H1 (cell line): ENCODE results near the gene TERF2IP. TPM values are rescaled to one million over a fixed set of nuclear protein-coding genes. Genes with fewer than 3 reads are reported as not detected.

Experiments
- CTCF ChIA-PET: fragments of 300-600 bp; sonication (Branson Sonifier 250); formaldehyde crosslinking; loops from one replicate; lab custom pipeline; 2021; ENCODE audit not compliant: partially characterized antibody; lab: Charles Lee
- POLR2A ChIA-PET: fragments of 300-600 bp; sonication (Branson Sonifier 250); formaldehyde crosslinking; loops from one replicate; lab custom pipeline; 2021; ENCODE audit warnings: inconsistent platforms; ENCODE audit not compliant: partially characterized antibody; lab: Charles Lee
- DNase-seq, 2 experiments: peaks; one replicate each; pipeline versions ENCODE4 v3.0.0 to v3.0.0-alpha.2; 2010 to 2022; ENCODE audit warnings: low spot score in 2 of 2, low read depth in 1 of 2, mixed read lengths in 1 of 2
- FAIRE-seq: peaks from 2 replicates; lab custom pipeline; 2011; peaks lifted over from hg19 to GRCh38; lab: Jason Lieb, UNC
- H2AFZ ChIP-seq: 2 replicates; pipeline ENCODE4 v1.8.1; 2012; ENCODE audit warnings: low read length, inconsistent platforms
- H2AK5ac ChIP-seq: 2 replicates; pipeline ENCODE4 v1.6.1; 2013; ENCODE audit warnings: low read depth, low read length
- H2BK120ac ChIP-seq: replicated peaks from 2 replicates; pipeline ENCODE3; 2013; ENCODE audit warnings: low read depth, low read length, inconsistent platforms
- H2BK12ac ChIP-seq: 2 replicates; pipeline ENCODE4 v1.6.1; 2013; ENCODE audit warnings: low read depth, low read length
- H2BK15ac ChIP-seq: 2 replicates; pipeline ENCODE4 v1.6.1; 2013; ENCODE audit warnings: low read length
- H2BK20ac ChIP-seq: 2 replicates; pipeline ENCODE4 v1.6.1; 2013; ENCODE audit warnings: low read length
- H2BK5ac ChIP-seq: 2 replicates; pipeline ENCODE4 v1.6.1; 2013; ENCODE audit warnings: low read depth, low read length
- H3K14ac ChIP-seq: 2 replicates; pipeline ENCODE4 v1.6.1; 2013; ENCODE audit warnings: inconsistent platforms; ENCODE audit not compliant: insufficient read length
- H3K18ac ChIP-seq: 2 replicates; pipeline ENCODE4 v1.6.1; 2013; ENCODE audit warnings: low read length; ENCODE audit errors: extremely low read depth
- H3K23ac ChIP-seq: 2 replicates; pipeline ENCODE4 v1.6.1; 2013; ENCODE audit warnings: inconsistent platforms; ENCODE audit not compliant: insufficient read length
- H3K23me2 ChIP-seq: 2 replicates; pipeline ENCODE4 v1.6.1; 2013; ENCODE audit warnings: low read depth, low read length
- H3K27ac ChIP-seq: 2 replicates; pipeline ENCODE4 v1.6.1; 2011; ENCODE audit warnings: low read depth, low read length, inconsistent platforms
- H3K27me3 ChIP-seq, 4 experiments: replicated peaks in 1 of 4; 1 replicate in 1 of 4; 2 replicates in 3 of 4; pipeline versions ENCODE4 v1.6.1 to v1.8.1; 2011 to 2013; ENCODE audit warnings: low read length in 3 of 4, mild to moderate bottlenecking in 3 of 4, inconsistent platforms in 2 of 4, mixed read lengths in 2 of 4, moderate library complexity in 1 of 4; ENCODE audit not compliant: control insufficient read depth in 3 of 4, insufficient read depth in 3 of 4; ENCODE audit errors: extremely low read depth in 1 of 4
- H3K36me3 ChIP-seq, 4 experiments: 2 replicates each; pipeline versions ENCODE4 v1.6.1 to v1.8.1; 2011 to 2013; ENCODE audit warnings: mild to moderate bottlenecking in 4 of 4, low read length in 3 of 4, moderate library complexity in 2 of 4, control low read depth in 1 of 4, inconsistent platforms in 1 of 4; ENCODE audit not compliant: insufficient read depth in 4 of 4, control insufficient read depth in 2 of 4
- H3K4ac ChIP-seq: replicated peaks from 2 replicates; pipeline ENCODE3; 2013; ENCODE audit warnings: low read length, low read depth, mixed read lengths, inconsistent platforms; ENCODE audit not compliant: insufficient read length
- H3K4me1 ChIP-seq, 4 experiments: replicated peaks in 1 of 4; 1 replicate in 1 of 4; 2 replicates in 3 of 4; pipeline versions ENCODE4 v1.6.1 to v1.8.1; 2011 to 2013; ENCODE audit warnings: low read length in 3 of 4, inconsistent platforms in 2 of 4, mixed read lengths in 1 of 4; ENCODE audit not compliant: insufficient read depth in 4 of 4, control insufficient read depth in 3 of 4
- H3K4me2 ChIP-seq, 2 experiments: 2 replicates each; pipeline versions ENCODE4 v1.6.1 to v1.8.1; 2011 to 2013; ENCODE audit warnings: low read depth in 2 of 2, low read length in 2 of 2, control low read depth in 1 of 2, inconsistent platforms in 1 of 2, mild to moderate bottlenecking in 1 of 2; ENCODE audit not compliant: insufficient read depth in 1 of 2
- H3K4me3 ChIP-seq, 4 experiments: fragments of 200-600, 300-600 bp in 1 of 4; sonication (generic), shearing (Covaris generic), sonication (Bioruptor Twin) in 1 of 4; 2 replicates each; pipeline versions ENCODE4 v1.5.1 to v1.8.1; 2011 to 2016; ENCODE audit warnings: low read length in 4 of 4, low read depth in 3 of 4, control low read depth in 2 of 4, inconsistent platforms in 2 of 4, mild to moderate bottlenecking in 2 of 4, mixed read lengths in 1 of 4, moderate library complexity in 1 of 4; ENCODE audit not compliant: insufficient read depth in 2 of 4; ENCODE audit errors: extremely low read depth in 1 of 4
- H3K56ac ChIP-seq: replicated peaks from 2 replicates; pipeline ENCODE3; 2013; ENCODE audit warnings: low read depth, mild to moderate bottlenecking, mixed read lengths, low read length, inconsistent platforms; ENCODE audit not compliant: insufficient read length
- H3K79me1 ChIP-seq: 2 replicates; pipeline ENCODE4 v1.6.1; 2013; ENCODE audit warnings: low read depth, low read length, control low read depth
- H3K79me2 ChIP-seq, 2 experiments: 2 replicates each; pipeline versions ENCODE4 v1.6.1 to v1.8.1; 2012 to 2013; ENCODE audit warnings: low read length in 2 of 2, mild to moderate bottlenecking in 2 of 2, inconsistent platforms in 1 of 2; ENCODE audit not compliant: insufficient read depth in 2 of 2, control insufficient read depth in 1 of 2
- H3K9ac ChIP-seq, 4 experiments: replicated peaks in 1 of 4; 1 replicate in 1 of 4; 2 replicates in 3 of 4; pipeline versions ENCODE4 v1.6.1 to v1.8.1; 2011 to 2013; ENCODE audit warnings: low read depth in 3 of 4, low read length in 3 of 4, control low read depth in 2 of 4, mild to moderate bottlenecking in 2 of 4, moderate library complexity in 2 of 4, inconsistent platforms in 1 of 4; ENCODE audit errors: extremely low read depth in 1 of 4
- H3K9me3 ChIP-seq, 2 experiments: 2 replicates each; pipeline versions ENCODE4 v1.6.1 to v1.8.1; 2012 to 2013; ENCODE audit warnings: mild to moderate bottlenecking in 2 of 2, moderate library complexity in 2 of 2, control low read depth in 1 of 2, inconsistent platforms in 1 of 2, low read depth in 1 of 2, low read length in 1 of 2, mixed read lengths in 1 of 2; ENCODE audit not compliant: insufficient read depth in 2 of 2
- H4K20me1 ChIP-seq, 2 experiments: replicated peaks in 1 of 2; 2 replicates each; pipeline versions ENCODE3 to v1.8.1; 2011 to 2013; ENCODE audit warnings: inconsistent platforms in 2 of 2, low read length in 2 of 2, mild to moderate bottlenecking in 1 of 2; ENCODE audit not compliant: insufficient read depth in 2 of 2, control insufficient read depth in 1 of 2
- H4K5ac ChIP-seq: 2 replicates; pipeline ENCODE4 v1.6.1; 2013; ENCODE audit warnings: low read length, low read depth, mixed read lengths, inconsistent platforms; ENCODE audit not compliant: insufficient read length
- H4K8ac ChIP-seq: 2 replicates; pipeline ENCODE4 v1.8.0; 2013; ENCODE audit warnings: mild to moderate bottlenecking, moderate library complexity, low read length, inconsistent platforms; ENCODE audit not compliant: insufficient read depth; ENCODE audit errors: extremely low read depth
- H4K91ac ChIP-seq: replicated peaks from 2 replicates; pipeline ENCODE3; 2013; ENCODE audit warnings: low read length, mixed read lengths, inconsistent platforms; ENCODE audit not compliant: insufficient read length
- ASH2L ChIP-seq: fragments of 200-600, 300-600 bp; sonication (generic); IDR thresholded peaks from one replicate; pipeline ENCODE4 v1.7.1; 2017; ENCODE audit warnings: low read length
- CREB1 ChIP-seq: IDR thresholded peaks from 2 replicates; pipeline ENCODE4 v1.6.1; 2012; ENCODE audit warnings: inconsistent platforms
- CTBP2 ChIP-seq: IDR thresholded peaks from 2 replicates; pipeline ENCODE4 v1.7.0; 2011; ENCODE audit warnings: borderline replicate concordance, mild to moderate bottlenecking, moderate library complexity, mixed read lengths, low read length; ENCODE audit not compliant: insufficient read depth, insufficient read length
- JUN ChIP-seq: IDR thresholded peaks from 2 replicates; pipeline ENCODE4 v1.6.1; 2011; ENCODE audit warnings: low read depth, mild to moderate bottlenecking, improper control_type of control experiment, low read length
- KDM5A ChIP-seq: fragments of 200-600 bp; IDR thresholded peaks from 2 replicates; pipeline ENCODE4 v1.7.1; 2012; ENCODE audit warnings: mild to moderate bottlenecking, low read length, inconsistent platforms, mixed read lengths
- RFX5 ChIP-seq: IDR thresholded peaks from 2 replicates; pipeline ENCODE4 v1.6.1; 2011; ENCODE audit warnings: low read depth, low read length, improper control_type of control experiment, borderline replicate concordance
- SAP30 ChIP-seq: fragments of 300-600 bp; sonication (generic); IDR thresholded peaks from 2 replicates; pipeline ENCODE4 v1.7.1; 2012; ENCODE audit warnings: low read length, moderate library complexity, mild to moderate bottlenecking, inconsistent platforms; ENCODE audit not compliant: insufficient read depth, insufficient replicate concordance
- SP1 ChIP-seq: IDR thresholded peaks from 2 replicates; pipeline ENCODE4 v1.6.1; 2011; ENCODE audit warnings: low read depth, low read length
- SP4 ChIP-seq: IDR thresholded peaks from 2 replicates; pipeline ENCODE4 v1.6.1; 2012; ENCODE audit warnings: low read length, inconsistent platforms
- WGBS, 2 experiments: shearing (Covaris generic) in 1 of 2; methylation state at CpG; one replicate each; pipeline versions ENCODE4 v1.1.6 to v1.1.7; 2013 to 2015; ENCODE audit warnings: low lambda C conversion rate in 2 of 2, mixed read lengths in 2 of 2, inconsistent platforms in 1 of 2, low coverage in 1 of 2, missing lambda C conversion rate in 1 of 2; ENCODE audit not compliant: insufficient replicate concordance in 2 of 2, insufficient coverage in 1 of 2, insufficient read length in 1 of 2; ENCODE audit errors: extremely low coverage in 1 of 2, missing lambda C conversion rate in 1 of 2; 5-methylcytosine and 5-hydroxymethylcytosine counted together
- polyA plus RNA-seq, 7 experiments: library from polyadenylated mRNA; depleted of rRNA in 3 of 7; stranded (reverse) in 5 of 7; unstranded in 2 of 7; fragments of >200 nt in 5 of 7; fragments of 200-250 nt in 2 of 7; gene quantifications; 1 replicate in 5 of 7; 2 replicates in 1 of 7; 4 replicates in 1 of 7; pipeline versions ENCODE4 v1.2.1 to v1.2.3, GENCODE V29; 2011 to 2013; ENCODE audit warnings: missing spikeins in 2 of 7, mixed read lengths in 2 of 7
- total RNA-seq: library from RNA; stranded (reverse); fragmentation: NEBNext Ultra II Directional; extraction: Animal tissue kit (Norgen Biotek cat#: 25700); gene quantifications from 2 replicates; pipeline ENCODE4 v1.2.1, GENCODE V29; 2021
- TF ChIP-seq, protein P1 (sequence below): IDR thresholded peaks from 2 replicates; pipeline ENCODE4 v1.6.1; 2011; ENCODE audit warnings: low read length, improper control_type of control experiment
- TF ChIP-seq, protein P2 (sequence below): IDR thresholded peaks from 2 replicates; pipeline ENCODE4 v1.6.1; 2012; ENCODE audit warnings: low read length, inconsistent platforms

TERF2IP gene
- total and polyA plus RNA-seq, 2 of the 8 experiments (the other 6 are each of a cell fraction or from before 2014, with no cell fraction given): 5.5 to 15.1 TPM

DNA sequence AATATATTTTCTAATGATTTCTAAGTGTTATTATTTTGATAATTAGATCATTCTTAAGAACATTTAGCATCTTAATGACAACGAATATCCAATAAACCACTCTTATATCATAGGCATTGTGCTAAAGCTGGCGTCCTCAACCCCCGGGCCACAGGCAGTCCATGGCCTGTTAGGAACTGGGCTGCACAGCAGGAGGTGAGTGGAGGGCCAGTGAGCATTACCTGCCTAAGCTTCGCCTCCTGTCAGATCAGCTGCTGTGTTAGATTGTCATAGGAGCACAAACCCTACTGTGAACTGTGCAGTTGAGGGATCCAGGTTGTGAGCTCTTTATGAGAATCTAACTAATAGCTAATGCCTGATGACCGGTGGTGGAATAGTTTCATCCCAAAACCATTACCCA is 50.0 kb downstream of the TERF2IP start:
- POLR2A ChIA-PET: no interaction called here
- Histone ChIP-seq H3K4me1 (no peaks in the 10 kb centered on the region; a peak in 1 of 7 replicates), H3K9me3 (no peaks in the 10 kb centered on the region), H3K56ac (no peak overlapping the region), H2BK5ac (no peak overlapping the region), H3K4me2 (no peak overlapping the region), H4K8ac (no peak overlapping the region), H3K27me3 (no peaks in the 10 kb centered on the region), H2AFZ (no peak overlapping the region), H3K4me3 (no peak overlapping the region), H3K79me1 (no peaks in the 10 kb centered on the region), H2BK20ac (no peak overlapping the region), H3K9ac (no peak overlapping the region), H2BK12ac (no peak overlapping the region), H2AK5ac (no peak overlapping the region), H4K91ac (no peak overlapping the region), H3K79me2 (no peaks in the 10 kb centered on the region), H3K36me3 (no peaks in the 10 kb centered on the region), H3K18ac (no peak overlapping the region), H2BK15ac (no peak overlapping the region), H4K20me1 (no peaks in the 10 kb centered on the region), H3K23me2 (no peaks in the 10 kb centered on the region), H3K4ac (no peak overlapping the region), H3K14ac (no peak overlapping the region), H2BK120ac (no peak overlapping the region), H3K23ac (no peak overlapping the region), H3K27ac (no peak overlapping the region), H4K5ac (no peak overlapping the region)
- TF ChIP-seq JUN (no peak), ASH2L (no peak), SP4 (no peak), SAP30 (no peak), CTBP2 (no peak), RFX5 (no peak), SP1 (no peak), CREB1 (no peak), KDM5A (no peak)
- TF ChIP-seq, protein P1, sequence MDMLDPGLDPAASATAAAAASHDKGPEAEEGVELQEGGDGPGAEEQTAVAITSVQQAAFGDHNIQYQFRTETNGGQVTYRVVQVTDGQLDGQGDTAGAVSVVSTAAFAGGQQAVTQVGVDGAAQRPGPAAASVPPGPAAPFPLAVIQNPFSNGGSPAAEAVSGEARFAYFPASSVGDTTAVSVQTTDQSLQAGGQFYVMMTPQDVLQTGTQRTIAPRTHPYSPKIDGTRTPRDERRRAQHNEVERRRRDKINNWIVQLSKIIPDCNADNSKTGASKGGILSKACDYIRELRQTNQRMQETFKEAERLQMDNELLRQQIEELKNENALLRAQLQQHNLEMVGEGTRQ: no peak
- TF ChIP-seq, protein P2, sequence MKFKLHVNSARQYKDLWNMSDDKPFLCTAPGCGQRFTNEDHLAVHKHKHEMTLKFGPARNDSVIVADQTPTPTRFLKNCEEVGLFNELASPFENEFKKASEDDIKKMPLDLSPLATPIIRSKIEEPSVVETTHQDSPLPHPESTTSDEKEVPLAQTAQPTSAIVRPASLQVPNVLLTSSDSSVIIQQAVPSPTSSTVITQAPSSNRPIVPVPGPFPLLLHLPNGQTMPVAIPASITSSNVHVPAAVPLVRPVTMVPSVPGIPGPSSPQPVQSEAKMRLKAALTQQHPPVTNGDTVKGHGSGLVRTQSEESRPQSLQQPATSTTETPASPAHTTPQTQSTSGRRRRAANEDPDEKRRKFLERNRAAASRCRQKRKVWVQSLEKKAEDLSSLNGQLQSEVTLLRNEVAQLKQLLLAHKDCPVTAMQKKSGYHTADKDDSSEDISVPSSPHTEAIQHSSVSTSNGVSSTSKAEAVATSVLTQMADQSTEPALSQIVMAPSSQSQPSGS: no peak
- FAIRE-seq (no peak), DNase-seq (no peak)
- WGBS, 2 experiments: 83% methylated on average over 5 of the region's 5 CpGs; no CpG with 5 or more reads in 1 of the 2 experiments
- CTCF ChIA-PET: no interaction called here
